A673 (cell line): ENCODE results near the gene SPDEF. TPM values are rescaled to one million over a fixed set of nuclear protein-coding genes. Genes with fewer than 3 reads are reported as not detected.

Source experiments
- BruUV-seq: library from RNA; stranded (reverse); fragments of 400-500 nt; replicated peaks from 2 replicates; lab custom pipeline; 2021; lab: Mats Ljungman, UMichigan
- CTCF ChIA-PET: fragments of 300-600 bp; sonication (Branson Sonifier 250); formaldehyde crosslinking; loops from one replicate; lab custom pipeline; 2022; ENCODE audit warnings: antibody characterized with exemption; lab: Charles Lee
- POLR2A ChIA-PET: fragments of 300-600 bp; sonication (Branson Sonifier 250); formaldehyde crosslinking; loops from one replicate; lab custom pipeline; 2022; ENCODE audit warnings: antibody characterized with exemption; ENCODE audit not compliant: low non-redundant PET; lab: Charles Lee
- DNase-seq: peaks from one replicate; pipeline ENCODE4 v3.0.0-alpha.2; 2015; ENCODE audit warnings: low spot score
- H3K27ac ChIP-seq: fragments of 200-600 bp; sonication (generic); 2 replicates; pipeline ENCODE4 v1.5.1; 2016; ENCODE audit warnings: mixed run types, low read depth, mild to moderate bottlenecking, mixed read lengths, antibody characterized with exemption, low read length; ENCODE audit not compliant: poor library complexity, severe bottlenecking
- H3K27me3 ChIP-seq: fragments of 200-600 bp; sonication (generic); replicated peaks from 2 replicates; pipeline ENCODE4 v1.6.1; 2017; ENCODE audit warnings: mixed run types, low read depth, mild to moderate bottlenecking, mixed read lengths, antibody characterized with exemption, low read length; ENCODE audit not compliant: insufficient read depth, poor library complexity
- H3K36me3 ChIP-seq: fragments of 200-600 bp; sonication (generic); 2 replicates; pipeline ENCODE4 v1.6.1; 2016; ENCODE audit warnings: mixed run types, mild to moderate bottlenecking, mixed read lengths, antibody characterized with exemption, low read length; ENCODE audit not compliant: insufficient read depth, poor library complexity, severe bottlenecking
- H3K4me1 ChIP-seq: fragments of 200-600 bp; sonication (generic); 2 replicates; pipeline ENCODE4 v1.6.1; 2017; ENCODE audit warnings: mixed run types, mild to moderate bottlenecking, mixed read lengths, antibody characterized with exemption, low read length; ENCODE audit not compliant: insufficient read depth, poor library complexity, severe bottlenecking
- H3K4me3 ChIP-seq: fragments of 200-600 bp; sonication (generic); 2 replicates; pipeline ENCODE4 v1.5.1; 2016; ENCODE audit warnings: low read depth, mixed run types, mild to moderate bottlenecking, mixed read lengths, low read length; ENCODE audit not compliant: poor library complexity, severe bottlenecking
- H3K9me3 ChIP-seq: fragments of 200-600 bp; sonication (generic); 2 replicates; pipeline ENCODE4 v1.6.1; 2016; ENCODE audit warnings: mixed run types, low read depth, mild to moderate bottlenecking, mixed read lengths, antibody characterized with exemption, low read length; ENCODE audit not compliant: poor library complexity, severe bottlenecking
- EZH2 ChIP-seq: fragments of 200-600 bp; sonication (generic); IDR thresholded peaks from 2 replicates; pipeline ENCODE4 v1.6.1; 2017; ENCODE audit warnings: borderline replicate concordance, low read depth, mild to moderate bottlenecking, mixed read lengths, antibody characterized with exemption, low read length; ENCODE audit not compliant: poor library complexity, severe bottlenecking
- intact Hi-C: fragments of 100-400 bp; cut with micrococcal nuclease; formaldehyde crosslinking; loops from one replicate; pipeline ENCODE4 v1.10.0; 2022; ENCODE audit not compliant: unreplicated experiment
- total RNA-seq: library from RNA; stranded (reverse); gene quantifications from 2 replicates; pipeline ENCODE4 v1.2.3, GENCODE V29; 2021
- TF ChIP-seq, protein P1 (sequence below): fragments of 300-800, 200-600 bp; sonication (generic); conservative IDR thresholded peaks from 2 replicates; pipeline ENCODE4 v1.5.1; 2017; ENCODE audit warnings: low read depth, mild to moderate bottlenecking, antibody characterized with exemption, low read length, moderate library complexity, mixed read lengths

The SPDEF gene
- total RNA-seq, 1 experiment from 2014 or later, result not detected

- no TSS peak for BruUV-seq
- TF ChIP-seq, protein P1, sequence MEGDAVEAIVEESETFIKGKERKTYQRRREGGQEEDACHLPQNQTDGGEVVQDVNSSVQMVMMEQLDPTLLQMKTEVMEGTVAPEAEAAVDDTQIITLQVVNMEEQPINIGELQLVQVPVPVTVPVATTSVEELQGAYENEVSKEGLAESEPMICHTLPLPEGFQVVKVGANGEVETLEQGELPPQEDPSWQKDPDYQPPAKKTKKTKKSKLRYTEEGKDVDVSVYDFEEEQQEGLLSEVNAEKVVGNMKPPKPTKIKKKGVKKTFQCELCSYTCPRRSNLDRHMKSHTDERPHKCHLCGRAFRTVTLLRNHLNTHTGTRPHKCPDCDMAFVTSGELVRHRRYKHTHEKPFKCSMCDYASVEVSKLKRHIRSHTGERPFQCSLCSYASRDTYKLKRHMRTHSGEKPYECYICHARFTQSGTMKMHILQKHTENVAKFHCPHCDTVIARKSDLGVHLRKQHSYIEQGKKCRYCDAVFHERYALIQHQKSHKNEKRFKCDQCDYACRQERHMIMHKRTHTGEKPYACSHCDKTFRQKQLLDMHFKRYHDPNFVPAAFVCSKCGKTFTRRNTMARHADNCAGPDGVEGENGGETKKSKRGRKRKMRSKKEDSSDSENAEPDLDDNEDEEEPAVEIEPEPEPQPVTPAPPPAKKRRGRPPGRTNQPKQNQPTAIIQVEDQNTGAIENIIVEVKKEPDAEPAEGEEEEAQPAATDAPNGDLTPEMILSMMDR, result no peak
- TF ChIP-seq EZH2, result no peak
- Histone ChIP-seq H3K27me3 (no peaks in the 10 kb centered on the region), H3K4me1 (peaks cover 5% of the 10 kb centered on the region), H3K9me3 (no peaks in the 10 kb centered on the region), H3K36me3 (no peaks in the 10 kb centered on the region), H3K27ac (no peak overlapping the region), H3K4me3 (no peak overlapping the region)
- intact Hi-C loops, result loop anchor here (10.0 kb wide), 1 partner anchor 407 kb away; no protein-coding TSS in a partner anchor
- no peak for DNase-seq
- POLR2A ChIA-PET, result no interaction called here
- CTCF ChIA-PET, result no interaction called here
Measured at GRCh38 chr6:34601706-34602105, 45.6 kb upstream of the SPDEF start.

DNA sequence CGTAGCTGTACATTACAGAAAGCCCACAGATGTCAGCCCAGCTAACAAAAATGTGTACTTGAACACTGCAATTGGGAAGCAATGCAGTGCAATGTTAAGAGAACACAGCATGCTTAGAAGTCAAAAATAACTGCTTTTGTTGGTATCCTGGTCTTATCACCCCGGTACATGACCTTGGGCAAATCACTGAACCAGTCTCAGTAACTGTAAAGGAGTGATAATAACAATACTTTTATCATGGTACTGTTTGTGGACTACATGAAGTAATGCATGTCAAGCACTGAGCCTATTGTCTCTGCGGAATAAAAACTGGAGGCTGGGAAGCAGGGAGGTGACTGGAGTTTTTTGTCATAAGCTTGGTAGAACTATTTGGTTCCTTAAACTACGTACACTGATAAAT lies 44.7 kb upstream of the SPDEF start:
- H3K27ac ChIP-seq, result no peak overlapping the region
- intact Hi-C loops, result loop anchor here (10.0 kb wide), 1 partner anchor 406 kb away; no protein-coding TSS in a partner anchor
- POLR2A ChIA-PET, result no interaction called here
- H3K27me3 ChIP-seq, result no peaks in the 10 kb centered on the region
- no TSS peak for BruUV-seq
- no peak for TF ChIP-seq EZH2
- TF ChIP-seq, protein P1, result no peak
- no peak overlapping the region for H3K4me3 ChIP-seq
- no peak for DNase-seq
- peaks cover 5% of the 10 kb centered on the region for H3K4me1 ChIP-seq
- no peaks in the 10 kb centered on the region for H3K9me3 ChIP-seq
- CTCF ChIA-PET, result no interaction called here
- H3K36me3 ChIP-seq, result no peaks in the 10 kb centered on the region

DNA sequence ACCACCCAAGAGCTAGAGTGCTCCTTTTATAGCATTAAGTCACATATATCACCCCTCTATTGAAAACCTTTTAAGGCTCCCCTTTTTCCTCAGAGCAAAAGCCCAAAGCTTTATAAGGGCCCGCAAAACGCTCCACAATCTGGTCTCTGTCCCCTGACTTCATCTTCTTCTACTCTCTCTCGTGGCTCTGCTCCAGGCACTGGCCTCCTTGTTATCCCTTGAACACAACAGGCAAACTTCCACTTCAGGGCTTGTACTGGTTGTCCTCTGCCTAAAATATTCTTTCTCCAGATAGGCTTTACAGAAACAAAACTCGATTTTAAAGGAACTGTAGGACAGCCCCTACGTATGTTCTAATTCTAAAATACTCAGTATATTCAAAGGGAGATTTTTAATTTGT lies 44.0 kb upstream of the SPDEF start:
- H3K36me3 ChIP-seq, result no peaks in the 10 kb centered on the region
- intact Hi-C loops, result loop anchor here (10.0 kb wide), 1 partner anchor 405 kb away; no protein-coding TSS in a partner anchor
- TF ChIP-seq, protein P1, result no peak
- no peak for TF ChIP-seq EZH2
- H3K27ac ChIP-seq, result no peak overlapping the region
- no peak for DNase-seq
- no peaks in the 10 kb centered on the region for H3K9me3 ChIP-seq
- POLR2A ChIA-PET, result no interaction called here
- no peaks in the 10 kb centered on the region for H3K27me3 ChIP-seq
- no peak overlapping the region for H3K4me3 ChIP-seq
- H3K4me1 ChIP-seq, result peaks cover 5% of the 10 kb centered on the region
- BruUV-seq, result no TSS peak
- CTCF ChIA-PET, result no interaction called here
